ENCODE results near the gene EYA2.

DNA sequence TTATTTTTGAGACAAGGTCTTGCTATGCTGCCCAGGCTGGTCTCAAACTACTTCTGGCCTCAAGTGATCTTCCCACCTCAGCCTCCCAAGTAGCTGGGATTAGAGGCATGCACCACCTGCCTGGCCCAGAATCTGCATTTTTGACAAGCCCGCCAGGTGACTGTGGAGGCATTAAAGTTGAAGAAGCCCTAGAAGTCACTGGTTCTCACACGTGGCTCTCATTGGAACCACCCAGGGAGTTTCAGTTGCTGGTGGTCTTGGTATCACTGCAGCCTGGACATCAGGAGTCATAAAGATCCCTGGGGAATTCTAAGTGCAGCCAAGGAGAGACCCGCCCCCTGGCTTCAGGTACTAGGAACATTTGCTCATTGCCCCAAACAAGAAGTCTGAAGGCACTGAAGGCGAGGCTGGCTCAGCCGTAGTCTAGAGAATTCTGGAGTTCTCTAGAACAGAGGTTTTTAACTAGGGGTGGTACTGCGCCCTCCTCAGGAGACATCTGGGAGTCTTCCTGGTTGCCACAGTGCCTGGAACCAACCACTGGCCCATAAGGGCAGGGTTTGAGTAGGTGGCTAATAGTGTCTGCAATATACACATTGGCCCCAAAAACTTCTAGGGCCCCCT, 279.1 kb downstream of the EYA2 start:
- TF ChIP-seq EZH2 (IDR thresholded peaks at IDR 0.05; ENCODE audit: borderline replicate concordance, low read depth, low read length, severe bottlenecking) (no peak), POLR2AphosphoS5 (IDR thresholded peaks at IDR 0.05; ENCODE audit: insufficient read depth, low read depth, low read length) (no peak), POLR2A (IDR thresholded peaks at IDR 0.05; ENCODE audit: low read depth, low read length) (no peak), FOS (IDR thresholded peaks at IDR 0.05; ENCODE audit: borderline replicate concordance, insufficient read depth, low read length) (no peak)
- TF ChIP-seq, protein P1, sequence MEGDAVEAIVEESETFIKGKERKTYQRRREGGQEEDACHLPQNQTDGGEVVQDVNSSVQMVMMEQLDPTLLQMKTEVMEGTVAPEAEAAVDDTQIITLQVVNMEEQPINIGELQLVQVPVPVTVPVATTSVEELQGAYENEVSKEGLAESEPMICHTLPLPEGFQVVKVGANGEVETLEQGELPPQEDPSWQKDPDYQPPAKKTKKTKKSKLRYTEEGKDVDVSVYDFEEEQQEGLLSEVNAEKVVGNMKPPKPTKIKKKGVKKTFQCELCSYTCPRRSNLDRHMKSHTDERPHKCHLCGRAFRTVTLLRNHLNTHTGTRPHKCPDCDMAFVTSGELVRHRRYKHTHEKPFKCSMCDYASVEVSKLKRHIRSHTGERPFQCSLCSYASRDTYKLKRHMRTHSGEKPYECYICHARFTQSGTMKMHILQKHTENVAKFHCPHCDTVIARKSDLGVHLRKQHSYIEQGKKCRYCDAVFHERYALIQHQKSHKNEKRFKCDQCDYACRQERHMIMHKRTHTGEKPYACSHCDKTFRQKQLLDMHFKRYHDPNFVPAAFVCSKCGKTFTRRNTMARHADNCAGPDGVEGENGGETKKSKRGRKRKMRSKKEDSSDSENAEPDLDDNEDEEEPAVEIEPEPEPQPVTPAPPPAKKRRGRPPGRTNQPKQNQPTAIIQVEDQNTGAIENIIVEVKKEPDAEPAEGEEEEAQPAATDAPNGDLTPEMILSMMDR (IDR thresholded peaks at IDR 0.05; ENCODE audit: extremely low read depth in 1 of 2, insufficient read depth in 1 of 2, low read depth in 1 of 2, low read length in 2 of 2), result no peak

All from endothelial cell of umbilical vein (primary cell).